Stimulated activated CD4-positive, alpha-beta T cell treated with anti-CD3 and anti-CD28 coated beads, TNF-alpha, amount 100 ng/mL, for 24 hours (primary cell): ENCODE results near the gene IST1.
"Not testable (repeated sequence)": the region's sequence is repeated elsewhere in the genome, so short reads cannot be mapped to it uniquely, and the experiment has no call there.

Experiments
- DNase-seq, 3 experiments: peaks; one replicate each; pipeline ENCODE4 v3.0.0-alpha.2; 2020; ENCODE audit warnings: low read depth in 3 of 3

The IST1 gene

DNA sequence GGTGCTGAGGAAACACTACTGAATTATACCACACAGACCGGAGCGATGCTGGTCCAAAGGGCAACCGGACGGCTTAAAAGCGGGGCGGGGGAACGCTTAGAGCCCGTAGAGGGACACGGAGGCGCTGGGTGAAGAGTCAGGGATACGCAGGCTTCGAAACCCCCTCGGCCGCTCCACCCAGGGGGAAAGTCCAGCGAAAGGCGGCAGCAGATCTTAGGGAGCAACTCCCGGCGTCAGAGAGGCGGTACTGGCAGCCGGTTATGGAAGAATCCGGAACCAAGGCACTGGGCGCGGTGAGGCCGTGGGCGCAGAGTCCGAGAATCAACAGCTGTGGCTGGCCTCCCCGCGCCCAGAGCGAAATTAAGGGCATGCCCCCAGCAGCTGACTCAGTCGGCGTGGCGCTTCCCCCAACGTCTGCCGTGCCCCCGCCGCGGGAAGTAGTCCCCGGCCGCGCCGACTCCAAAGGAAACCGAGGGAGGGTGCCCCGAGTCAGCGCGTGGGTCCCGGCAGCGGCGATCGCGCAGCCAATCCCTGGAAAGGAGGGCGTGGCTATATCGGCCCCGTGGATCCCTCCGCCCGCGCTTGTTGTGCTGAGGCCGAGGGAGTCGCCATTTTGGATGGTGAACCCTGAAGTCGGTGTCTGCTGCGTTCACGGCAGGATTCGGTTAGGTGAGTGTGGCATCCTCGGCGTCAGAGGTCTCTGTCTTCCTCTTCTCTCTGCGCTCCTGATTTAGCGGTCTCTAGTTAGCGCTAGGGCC is at the start of gene IST1:
IST1 (plus strand) TSS at position 611 of the 758 bp plus-strand sequence. CDS start 20,110 bp downstream, outside the sequence.
- DNase-seq, result peak; percentile 96 to 99 (median 97)

- peak; percentile 86 to 90 (median 90) for DNase-seq
Measured at GRCh38 chr16:71845639-71846430, 49.5 kb upstream of the IST1 start, which contains the start of gene ATXN1L. TSS of gene ATXN1L (plus strand) at chr16:71845976. CDS start at chr16:71849741, 3,765 bp downstream.

DNA sequence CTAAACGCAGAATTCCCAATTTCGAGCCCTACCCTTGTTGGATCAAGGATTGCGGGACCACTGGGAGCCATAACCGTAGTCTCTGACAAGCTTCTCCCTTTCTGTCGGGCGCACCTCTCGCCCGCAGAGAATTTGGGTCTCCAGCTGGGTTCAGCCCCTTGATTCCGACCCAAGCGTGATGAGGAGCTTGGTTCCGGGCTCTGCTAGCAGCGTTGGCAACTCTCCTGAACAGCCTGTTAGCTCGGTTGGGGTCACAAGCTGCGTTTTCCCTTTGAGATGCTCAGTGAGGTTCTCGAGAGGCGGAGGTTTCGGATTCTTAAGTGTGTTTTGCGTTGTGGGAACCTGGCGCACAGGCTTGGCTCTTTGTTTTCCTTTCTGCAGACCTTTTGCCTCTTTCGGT is 48.9 kb upstream of the IST1 start:
- peak in 1 of 3 experiments; percentile 7 for DNase-seq

DNA sequence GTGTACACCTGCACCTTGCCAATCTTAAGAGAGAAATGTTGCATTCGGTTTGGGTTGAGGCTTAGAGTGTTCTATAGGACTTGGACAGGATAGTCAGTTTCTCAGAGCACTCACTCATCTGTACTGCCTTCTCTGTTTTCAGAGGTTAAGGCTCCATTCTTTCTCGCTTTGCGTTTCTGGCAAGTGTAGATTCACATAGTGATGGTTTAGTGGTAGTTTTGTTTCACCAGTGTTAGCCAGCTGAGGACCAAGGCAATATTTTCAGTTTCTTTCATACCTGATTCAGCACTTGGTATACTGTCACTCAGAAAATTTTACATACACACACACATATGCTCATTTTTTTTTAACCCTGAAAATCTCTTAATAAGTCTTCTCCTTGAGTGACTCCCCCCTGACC is 48.2 kb upstream of the IST1 start:
- no peak for DNase-seq

DNA sequence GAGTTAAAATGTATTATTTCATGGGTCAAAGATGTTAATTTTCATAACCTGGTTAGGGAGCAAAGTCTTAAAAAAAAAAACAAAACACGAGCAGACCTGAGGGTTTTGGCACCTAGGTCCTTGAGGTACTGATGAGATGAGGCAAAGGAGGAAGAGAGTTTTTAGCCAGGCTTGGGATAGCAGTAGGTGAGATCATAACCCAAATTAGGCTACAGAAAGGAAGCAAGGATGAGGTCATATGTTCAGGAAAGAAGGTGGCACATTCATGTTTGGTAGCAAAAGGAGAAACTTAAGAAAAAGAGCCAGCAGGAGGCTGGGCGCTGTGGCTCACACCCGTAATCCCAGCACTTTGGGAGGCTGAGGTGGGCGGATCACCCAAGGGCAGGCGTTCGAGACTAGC is 46.7 kb upstream of the IST1 start:
- DNase-seq, result no peak

DNA sequence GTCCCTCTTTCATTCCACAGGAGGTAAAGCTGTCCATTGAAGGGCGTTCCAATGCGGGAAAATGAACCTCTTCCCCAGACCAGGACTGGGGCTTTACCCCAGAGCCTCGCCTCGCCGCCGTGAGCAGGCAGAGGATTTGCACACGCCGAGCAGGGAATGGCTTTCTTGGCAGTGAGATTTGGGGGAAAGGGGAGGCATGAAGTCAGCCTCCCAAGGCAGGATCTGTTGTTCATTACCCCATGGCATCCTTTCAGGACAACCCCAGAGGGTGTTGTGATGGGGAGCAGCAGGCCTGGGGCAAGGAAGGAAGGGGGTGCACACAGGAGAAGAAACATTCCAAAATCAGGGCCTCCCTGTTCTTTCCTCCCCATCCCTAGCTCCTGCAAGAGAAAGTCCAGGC is 43.6 kb upstream of the IST1 start:
- no peak for DNase-seq

DNA sequence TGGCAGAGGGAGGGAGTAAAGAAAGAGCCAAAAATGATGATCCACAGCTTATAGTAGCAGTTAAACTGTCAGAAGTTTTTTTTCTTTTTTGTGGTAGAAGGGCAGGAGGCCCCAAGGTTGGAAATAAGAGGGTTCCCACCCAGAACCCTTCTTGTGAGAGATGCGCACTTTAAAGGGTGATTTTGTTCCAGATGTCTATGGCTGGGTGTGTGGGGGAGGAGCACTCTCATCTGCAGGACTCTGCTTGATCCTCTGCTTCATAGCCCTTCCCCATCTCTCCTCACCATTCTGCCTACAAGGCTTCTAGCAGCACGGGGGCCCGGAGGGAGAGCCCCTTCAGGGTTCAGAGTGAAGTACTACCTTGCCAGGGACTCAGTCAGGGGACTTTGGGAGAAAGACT is 43.2 kb upstream of the IST1 start:
- DNase-seq, result no peak

GRCh38 chr16:71852561-71852960 is 42.8 kb upstream of the IST1 start:
- DNase-seq, result no peak

- DNase-seq, result no peak
Measured at GRCh38 chr16:71853413-71853812, 41.9 kb upstream of the IST1 start.

DNA sequence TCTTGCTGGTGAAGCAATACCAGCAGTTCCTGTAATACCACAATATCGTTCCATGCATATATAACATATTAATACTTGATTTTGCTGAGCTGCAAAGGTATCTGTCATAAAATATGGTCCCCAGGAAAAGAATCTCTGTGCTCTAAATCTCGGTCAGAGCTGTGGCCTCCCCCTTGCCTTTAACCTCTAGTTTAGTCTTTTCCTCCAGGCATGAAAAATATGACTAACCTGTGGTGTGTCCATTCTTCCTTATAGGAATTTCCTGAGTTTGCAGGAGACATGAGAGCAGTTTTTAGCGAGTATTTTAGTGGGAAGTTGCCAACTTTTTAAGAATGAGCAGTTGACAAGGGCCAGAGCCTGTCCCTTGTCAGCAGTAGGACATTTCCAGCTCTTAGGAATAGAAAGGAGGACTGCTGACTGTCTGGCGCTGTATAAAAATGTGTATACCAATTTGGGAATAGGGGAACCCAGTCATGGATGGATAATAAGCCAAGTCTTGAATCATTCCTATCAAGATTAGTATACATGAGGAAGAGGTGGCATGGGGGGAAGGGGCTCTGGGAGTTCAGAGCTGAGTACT is 40.9 kb upstream of the IST1 start:
- DNase-seq, result no peak

GRCh38 chr16:71855937-71856662 is 39.2 kb upstream of the IST1 start:
- no peak for DNase-seq

- DNase-seq, result no peak
Measured at GRCh38 chr16:71859762-71860521, 35.4 kb upstream of the IST1 start.

- no peak for DNase-seq
Measured at GRCh38 chr16:71863995-71864394, 31.3 kb upstream of the IST1 start.

- no peak for DNase-seq
Measured at GRCh38 chr16:71865173-71865863, 30.0 kb upstream of the IST1 start.

GRCh38 chr16:71867175-71867574 is 28.2 kb upstream of the IST1 start:
- DNase-seq, result not testable (repeated sequence)

DNA sequence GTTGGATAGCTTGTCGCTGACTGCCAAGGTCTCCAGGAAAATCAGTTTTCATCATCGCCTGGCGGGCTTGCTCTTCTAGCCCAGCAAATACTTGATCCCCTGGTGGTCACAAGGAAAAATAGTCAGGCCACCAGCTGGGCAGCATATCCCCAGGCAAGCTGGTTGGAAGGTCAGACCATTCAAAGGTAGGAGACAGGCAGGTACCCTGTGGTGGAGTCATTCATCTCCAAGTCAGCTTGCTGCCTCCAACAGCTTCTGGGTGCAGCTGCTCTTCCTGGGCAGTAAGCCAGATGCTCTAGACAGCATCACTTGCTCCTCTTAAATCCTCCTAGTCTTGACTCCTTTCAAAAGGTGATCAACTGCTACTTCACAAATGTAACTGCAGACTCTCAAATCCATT is 27.4 kb upstream of the IST1 start:
- no peak for DNase-seq

GRCh38 chr16:71869089-71869488 is 26.2 kb upstream of the IST1 start:
- no peak for DNase-seq

- DNase-seq, result no peak
Measured at GRCh38 chr16:71870818-71871217, 24.5 kb upstream of the IST1 start.

- DNase-seq, result no peak
Measured at GRCh38 chr16:71873199-71873598, 22.1 kb upstream of the IST1 start.

DNA sequence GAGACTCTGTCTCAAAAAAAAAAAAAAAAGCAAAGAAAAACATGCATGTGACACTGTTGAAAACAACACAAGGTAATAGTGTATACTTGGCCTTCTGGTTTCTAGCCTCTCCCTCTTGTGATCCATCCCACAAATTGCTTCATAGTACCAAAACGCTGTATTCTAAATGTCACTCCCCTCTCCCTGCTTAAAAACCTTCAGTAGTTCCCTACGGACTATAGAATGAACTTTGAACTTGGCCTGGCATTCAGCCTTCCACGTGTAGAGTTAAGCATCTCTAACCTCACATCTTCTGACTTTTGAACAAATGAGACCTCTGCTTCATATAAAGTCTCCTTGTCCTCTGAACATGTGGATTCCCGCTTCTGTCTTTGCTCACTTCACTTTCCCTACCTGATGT is 16.4 kb upstream of the IST1 start:
- no peak for DNase-seq

DNA sequence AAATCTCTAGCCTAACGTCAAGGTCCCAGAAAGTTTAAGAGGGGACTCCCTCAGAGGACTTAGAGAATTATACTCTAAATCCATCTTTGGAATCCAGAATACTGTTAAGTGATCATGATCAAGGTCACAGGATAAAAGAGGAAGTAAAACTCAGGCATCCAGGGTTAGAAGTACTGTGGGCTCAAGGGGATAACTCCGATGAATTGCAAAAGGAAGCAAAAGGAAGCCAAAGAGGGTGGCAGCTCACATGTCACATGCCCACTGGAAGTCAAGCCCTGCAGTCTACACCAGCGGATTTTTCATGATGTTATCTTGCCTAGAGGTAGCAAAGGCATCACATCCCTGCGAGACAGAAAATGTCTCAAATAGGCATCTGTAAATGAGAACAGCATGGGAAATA is 15.2 kb upstream of the IST1 start:
- DNase-seq, result no peak
